Ureter (tissue), 1 donor: Measurements from ENCODE around the gene EXOSC10. TPM values are rescaled to one million over a fixed set of nuclear protein-coding genes. Genes with fewer than 3 reads are reported as not detected.
"Not testable (repeated sequence)": the region's sequence is repeated elsewhere in the genome, so short reads cannot be mapped to it uniquely, and the experiment has no call there.

ENCODE experiments used
- DNase-seq: peaks from one replicate; pipeline ENCODE4 v3.0.0-alpha.2; 2020; ENCODE audit warnings: low spot score
- total RNA-seq: library from RNA; stranded (reverse); gene quantifications from one replicate; pipeline ENCODE4 v1.2.4, GENCODE V29; 2023
- donor health status: DM: yes; HTN: yes; CAD: no.

EXOSC10 gene
- total RNA-seq, 1 donor from 2014 or later: 71.5 TPM

GRCh38 chr1:11061652-11062365, 37.9 kb downstream of the EXOSC10 start:
- DNase-seq: no peak

DNA sequence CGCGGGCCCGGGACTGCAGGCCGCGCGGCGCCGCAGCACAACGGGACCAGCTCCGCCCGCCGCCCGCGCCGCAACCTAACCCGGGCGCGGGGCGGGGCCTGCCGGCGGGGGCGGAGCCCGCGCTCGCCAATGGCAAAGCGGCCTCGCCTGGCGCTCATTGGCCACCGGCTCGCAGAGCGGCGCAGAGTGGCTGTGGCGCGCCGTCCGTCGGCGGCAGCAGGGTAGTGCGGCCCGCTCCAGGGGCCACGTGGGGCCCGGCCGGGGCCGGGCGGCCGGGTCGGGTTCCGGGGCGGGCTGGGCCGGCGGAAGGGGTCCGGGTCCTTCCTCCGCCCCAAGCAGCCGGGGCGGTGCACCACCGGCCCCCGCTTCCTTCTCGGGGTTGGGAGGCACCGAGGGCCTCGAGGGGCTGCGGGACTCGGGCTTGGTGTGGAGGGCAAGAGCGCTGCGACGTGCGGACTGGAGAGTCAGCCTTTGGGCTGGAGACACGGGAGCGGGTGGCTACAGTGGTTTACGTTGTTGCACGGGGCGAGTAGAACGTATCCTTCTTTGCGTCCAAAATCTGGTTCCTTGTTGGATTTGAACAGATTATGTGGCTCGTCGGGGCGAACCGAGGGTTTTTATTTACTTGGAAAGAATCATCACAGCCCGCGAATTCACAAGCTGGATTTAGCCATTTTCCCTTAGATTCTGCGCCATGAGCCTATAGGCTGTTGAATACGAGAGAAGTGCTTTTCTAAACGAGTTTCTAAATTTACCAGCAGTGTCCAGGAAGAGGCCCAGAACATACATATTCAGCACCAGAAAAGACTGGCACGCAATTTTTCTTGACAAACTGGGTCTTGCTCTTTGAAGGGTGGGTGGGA, 39.5 kb downstream of the EXOSC10 start, which contains the start of gene SRM:
TSS of gene SRM (minus strand) at position 51 of the 863 bp plus-strand sequence. CDS start 75 bp downstream, outside the sequence.
- peak; percentile 90 for DNase-seq

- DNase-seq: no peak
Measured at GRCh38 chr1:11059155-11059967, 40.3 kb downstream of the EXOSC10 start.

GRCh38 chr1:11058595-11059154, 41.0 kb downstream of the EXOSC10 start:
- no peak for DNase-seq

GRCh38 chr1:11058026-11058425, 41.6 kb downstream of the EXOSC10 start:
- no peak for DNase-seq

GRCh38 chr1:11057477-11057876, 42.2 kb downstream of the EXOSC10 start:
- DNase-seq: no peak

- no peak for DNase-seq
Measured at GRCh38 chr1:11056504-11056903, 43.2 kb downstream of the EXOSC10 start.

GRCh38 chr1:11055676-11056075, 44.0 kb downstream of the EXOSC10 start:
- no peak for DNase-seq

DNA sequence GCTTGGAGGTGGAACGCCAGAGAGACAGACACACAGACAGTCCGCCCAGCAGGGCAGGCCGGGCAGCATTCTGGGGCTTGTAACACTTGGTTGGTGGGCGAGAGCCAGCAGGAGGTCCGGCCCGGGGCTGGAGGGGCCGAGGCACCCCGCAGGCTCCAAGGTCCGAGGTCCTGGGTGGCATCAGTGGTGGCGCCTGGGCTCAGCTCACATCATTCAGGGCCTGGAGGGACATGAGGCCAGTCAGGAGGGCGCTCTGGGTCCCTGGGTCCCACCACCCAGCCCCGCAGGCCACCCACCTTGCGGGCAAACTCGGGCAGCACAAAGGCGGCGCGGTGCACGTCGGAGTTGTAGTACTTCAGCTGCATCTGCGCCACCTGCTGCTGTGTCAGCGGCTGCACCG, 45.0 kb downstream of the EXOSC10 start:
- DNase-seq: no peak

DNA sequence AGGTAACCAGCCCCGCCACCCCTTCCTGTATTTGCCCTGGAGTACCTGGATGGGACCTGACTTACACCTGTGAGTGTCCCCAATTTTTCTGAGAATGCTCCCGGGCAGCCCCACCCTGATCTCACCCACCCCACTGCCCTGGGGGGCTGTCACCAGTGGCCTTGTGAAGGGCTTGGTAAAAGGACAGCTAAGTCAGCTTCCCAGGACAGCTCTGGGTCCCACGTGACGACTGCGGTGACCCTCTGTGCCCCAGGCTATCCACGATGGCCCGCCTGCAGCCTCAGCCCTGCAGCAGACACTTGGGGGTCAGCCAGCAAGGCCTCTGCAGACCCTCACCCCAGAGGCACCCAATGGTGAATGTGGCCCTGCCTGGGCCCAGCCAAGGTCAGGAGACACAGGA, 45.5 kb downstream of the EXOSC10 start:
- no peak for DNase-seq

DNA sequence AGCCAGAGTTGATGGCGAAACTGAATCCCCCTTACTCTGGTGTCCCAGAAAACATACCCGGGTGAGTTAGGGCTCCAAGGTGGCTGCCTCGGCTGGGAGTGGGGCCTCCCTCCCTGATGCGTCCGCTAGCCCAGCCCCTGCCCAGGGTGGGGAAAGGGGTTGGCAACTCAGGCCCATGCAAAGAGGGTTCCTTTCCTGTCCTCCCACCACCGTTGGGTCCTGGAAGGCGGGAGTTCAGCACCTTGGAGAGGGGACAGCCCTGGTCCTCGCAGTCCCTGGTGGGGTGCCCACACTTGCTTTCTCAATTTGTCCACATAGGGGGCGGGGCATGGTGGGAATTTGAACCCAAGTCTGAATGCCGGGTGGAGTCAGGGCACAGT, 45.9 kb downstream of the EXOSC10 start:
- DNase-seq: no peak

GRCh38 chr1:11052839-11053757, 46.6 kb downstream of the EXOSC10 start:
- DNase-seq: no peak

- no peak for DNase-seq
Measured at GRCh38 chr1:11051781-11052511, 47.7 kb downstream of the EXOSC10 start.

DNA sequence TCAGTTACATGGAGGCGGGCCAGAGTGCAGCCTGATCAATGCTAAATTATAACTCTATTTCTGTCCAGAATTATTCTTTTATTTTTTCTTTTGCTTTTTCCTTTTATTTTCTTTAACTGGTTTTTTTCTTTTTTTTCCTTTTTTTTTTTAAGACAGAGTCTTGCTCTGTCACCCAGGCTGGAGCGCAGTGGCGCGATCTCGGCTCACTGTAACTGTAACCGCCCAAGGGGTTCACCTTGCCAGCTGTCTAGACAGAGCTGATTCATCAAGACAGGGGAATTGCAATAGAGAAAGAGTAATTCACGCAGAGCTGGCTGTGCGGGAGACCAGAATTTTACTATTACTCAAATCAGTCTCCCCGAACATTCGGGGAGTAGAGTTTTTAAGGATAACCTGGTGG, 48.5 kb downstream of the EXOSC10 start:
- not testable (repeated sequence) for DNase-seq

DNA sequence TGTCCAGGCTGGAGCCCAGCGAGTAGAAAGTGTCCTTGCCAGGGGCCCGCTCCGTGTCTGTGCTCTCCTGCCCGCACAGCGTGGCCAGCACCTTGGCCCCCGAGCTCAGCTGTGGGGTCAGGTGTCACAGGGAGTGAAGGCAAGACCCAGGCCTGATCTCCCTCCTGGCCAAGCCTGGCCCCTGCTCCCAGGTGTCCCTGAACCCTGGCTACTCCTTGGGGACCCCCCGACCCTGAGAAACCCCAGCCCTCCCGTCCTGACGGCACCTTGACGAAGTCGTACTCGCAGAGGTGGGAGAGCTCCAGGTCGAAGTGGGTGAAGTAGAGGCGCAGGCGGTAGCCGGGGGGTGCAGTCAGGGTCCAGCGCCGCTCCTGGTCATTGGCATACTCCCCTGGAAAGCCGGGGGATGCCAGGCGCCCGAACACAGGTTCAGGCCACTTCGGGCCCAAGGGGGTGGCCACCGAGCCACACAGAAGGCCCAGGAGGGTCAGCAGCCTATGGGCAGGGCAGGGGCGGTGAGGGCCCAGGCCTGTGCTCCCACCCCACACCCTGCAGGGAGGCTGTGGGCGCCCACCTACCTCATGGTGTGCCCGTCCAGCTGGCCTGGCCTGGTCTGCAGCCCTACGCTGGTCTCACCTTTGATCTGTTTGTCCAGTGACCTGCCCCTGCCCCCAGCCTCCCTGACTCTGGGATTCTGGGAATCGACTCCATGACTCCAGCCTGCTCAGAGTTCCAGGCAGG, 52.9 kb downstream of the EXOSC10 start, which contains the start of gene MASP2:
TSS of gene MASP2 (minus strand) at position 615 of the 741 bp plus-strand sequence. CDS start at position 583, 32 bp downstream.
- no peak for DNase-seq

- DNase-seq: no peak
Measured at GRCh38 chr1:11046270-11046566, 53.5 kb downstream of the EXOSC10 start.

DNA sequence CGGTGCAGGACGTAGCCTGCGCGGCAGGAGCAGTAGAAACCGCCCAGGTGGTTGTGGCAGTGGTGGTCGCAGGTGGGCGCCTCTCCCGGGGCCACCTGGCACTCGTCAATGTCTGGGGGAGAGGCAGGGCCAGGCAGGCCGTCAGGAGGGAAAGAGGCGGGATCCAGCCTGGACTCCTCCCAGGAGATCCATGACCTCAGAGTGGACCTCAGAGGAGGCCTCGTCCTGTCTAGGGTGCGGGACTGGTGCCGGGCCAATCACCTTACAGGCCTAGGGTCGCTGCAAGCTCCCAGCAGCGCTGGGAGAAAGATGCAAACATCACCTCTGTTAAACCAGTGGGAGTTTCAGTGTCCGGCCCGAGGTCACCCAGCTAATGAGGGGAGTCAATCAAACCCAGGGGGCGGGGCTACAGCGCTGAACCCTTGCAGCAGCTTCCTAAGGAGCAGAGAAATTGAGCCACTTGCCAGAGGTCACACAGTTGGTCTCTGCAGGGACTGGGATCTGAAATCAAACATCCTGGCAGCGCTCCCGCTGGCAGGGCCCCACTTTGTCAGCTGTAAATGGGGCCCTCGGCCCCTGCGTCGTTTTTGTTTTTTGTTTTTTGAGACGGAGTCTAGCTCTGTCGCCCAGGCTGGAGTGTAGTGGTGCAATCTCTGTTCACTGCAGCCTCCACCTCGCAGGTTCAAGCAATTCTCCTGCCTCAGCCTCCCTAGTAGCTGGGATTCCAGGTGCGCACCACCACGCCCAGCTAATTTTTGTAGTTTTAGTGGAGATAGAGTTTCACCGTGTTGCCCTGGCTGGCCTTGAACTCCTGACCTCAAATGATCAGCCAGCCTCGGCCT, 54.0 kb downstream of the EXOSC10 start:
- no peak for DNase-seq

GRCh38 chr1:11044849-11045427, 54.7 kb downstream of the EXOSC10 start:
- no peak for DNase-seq
